Subcutaneous abdominal adipose tissue (tissue), 5 donors: ENCODE measurements around the gene NME9.

Source experiments
- H3K27ac ChIP-seq: one replicate; pipeline ENCODE4 v1.7.0; 2013; ENCODE audit warnings: low read depth, mild to moderate bottlenecking, inconsistent platforms, low read length, moderate library complexity
- H3K27me3 ChIP-seq, 5 donors: one replicate each; pipeline ENCODE4 v1.7.0; 2013; ENCODE audit warnings: low read length in 5 of 5, inconsistent platforms in 1 of 5; ENCODE audit not compliant: control insufficient read depth in 5 of 5, insufficient read depth in 4 of 5
- H3K36me3 ChIP-seq, 5 donors: one replicate each; pipeline ENCODE4 v1.7.0; 2013; ENCODE audit warnings: low read length in 5 of 5; ENCODE audit not compliant: control insufficient read depth in 5 of 5, insufficient read depth in 5 of 5
- H3K4me1 ChIP-seq, 5 donors: one replicate each; pipeline ENCODE4 v1.7.0; 2013; ENCODE audit warnings: low read length in 5 of 5, mild to moderate bottlenecking in 3 of 5, moderate library complexity in 1 of 5; ENCODE audit not compliant: control insufficient read depth in 5 of 5, insufficient read depth in 5 of 5
- H3K4me3 ChIP-seq, 5 donors: one replicate each; pipeline ENCODE4 v1.7.0; 2013; ENCODE audit warnings: low read length in 5 of 5, low read depth in 1 of 5
- H3K9ac ChIP-seq, 5 donors: one replicate each; pipeline ENCODE4 v1.7.0; 2013; ENCODE audit warnings: low read length in 5 of 5, mild to moderate bottlenecking in 4 of 5, moderate library complexity in 3 of 5
- H3K9me3 ChIP-seq, 5 donors: one replicate each; pipeline ENCODE4 v1.7.0; 2013; ENCODE audit warnings: low read length in 5 of 5; ENCODE audit not compliant: control insufficient read depth in 5 of 5
- donor health status: healthy.
- donor health status: healthy.
- donor health status: healthy.
- donor health status: healthy.
- donor health status: healthy.

The NME9 gene

GRCh38 chr3:138325990-138326389, 3.7 kb downstream of the NME9 start:
- Histone ChIP-seq H3K4me3 (no peak overlapping the region), H3K4me1 (peaks cover 4 to 52% (median 34%) of the 10 kb centered on the region in 5 donors), H3K27ac (no peak overlapping the region), H3K9ac (no peak overlapping the region), H3K36me3 (no peaks in the 10 kb centered on the region), H3K27me3 (no peaks in the 10 kb centered on the region), H3K9me3 (no peaks in the 10 kb centered on the region)

GRCh38 chr3:138323971-138324370, 5.7 kb downstream of the NME9 start:
- Histone ChIP-seq H3K27me3 (peaks cover 0 to 3% (median 0%) of the 10 kb centered on the region in 5 donors), H3K9ac (no peak overlapping the region), H3K4me1 (peaks cover 4 to 41% (median 24%) of the 10 kb centered on the region in 5 donors), H3K36me3 (no peaks in the 10 kb centered on the region), H3K4me3 (peak overlapping the region in 1 of 5 donors; percentile 20), H3K9me3 (no peaks in the 10 kb centered on the region), H3K27ac (peak overlapping the region; percentile 40)

GRCh38 chr3:138317687-138318086, 12.0 kb downstream of the NME9 start:
- Histone ChIP-seq H3K36me3 (no peaks in the 10 kb centered on the region), H3K4me1 (peaks cover 0 to 10% (median 0%) of the 10 kb centered on the region in 5 donors), H3K9me3 (no peaks in the 10 kb centered on the region), H3K9ac (no peak overlapping the region), H3K27me3 (peaks cover 0 to 3% (median 0%) of the 10 kb centered on the region in 5 donors), H3K4me3 (no peak overlapping the region), H3K27ac (no peak overlapping the region)

- Histone ChIP-seq H3K27ac (no peak overlapping the region), H3K4me3 (no peak overlapping the region), H3K36me3 (no peaks in the 10 kb centered on the region), H3K9me3 (peaks cover 0 to 3% (median 2%) of the 10 kb centered on the region in 5 donors), H3K9ac (no peak overlapping the region), H3K27me3 (no peaks in the 10 kb centered on the region), H3K4me1 (no peaks in the 10 kb centered on the region)
These were observed 14.9 kb downstream of the NME9 start for GRCh38 chr3:138314751-138315150.

GRCh38 chr3:138310494-138310893, 19.2 kb downstream of the NME9 start:
- Histone ChIP-seq H3K27me3 (no peaks in the 10 kb centered on the region), H3K4me3 (no peak overlapping the region), H3K4me1 (no peaks in the 10 kb centered on the region), H3K27ac (no peak overlapping the region), H3K9me3 (peaks cover 5 to 23% (median 17%) of the 10 kb centered on the region in 5 donors), H3K9ac (no peak overlapping the region), H3K36me3 (no peaks in the 10 kb centered on the region)

GRCh38 chr3:138308783-138309182, 20.9 kb downstream of the NME9 start:
- no peaks in the 10 kb centered on the region for H3K27me3 ChIP-seq
- no peak overlapping the region for H3K9ac ChIP-seq
- peaks cover 5 to 23% (median 17%) of the 10 kb centered on the region in 5 donors for H3K9me3 ChIP-seq
- no peaks in the 10 kb centered on the region for H3K4me1 ChIP-seq
- H3K36me3 ChIP-seq: no peaks in the 10 kb centered on the region
- no peak overlapping the region for H3K4me3 ChIP-seq
- H3K27ac ChIP-seq: no peak overlapping the region

GRCh38 chr3:138307899-138308298, 21.8 kb downstream of the NME9 start:
- Histone ChIP-seq H3K4me1 (no peaks in the 10 kb centered on the region), H3K4me3 (no peak overlapping the region), H3K27me3 (no peaks in the 10 kb centered on the region), H3K9ac (no peak overlapping the region), H3K9me3 (peaks cover 5 to 23% (median 17%) of the 10 kb centered on the region in 5 donors), H3K36me3 (no peaks in the 10 kb centered on the region), H3K27ac (no peak overlapping the region)

GRCh38 chr3:138303474-138303873, 26.2 kb downstream of the NME9 start:
- peaks cover 5 to 16% (median 9%) of the 10 kb centered on the region in 5 donors for H3K9me3 ChIP-seq
- H3K36me3 ChIP-seq: peaks cover 0 to 9% (median 8%) of the 10 kb centered on the region in 5 donors
- no peak overlapping the region for H3K27ac ChIP-seq
- no peak overlapping the region for H3K9ac ChIP-seq
- H3K4me1 ChIP-seq: no peaks in the 10 kb centered on the region
- no peaks in the 10 kb centered on the region for H3K27me3 ChIP-seq
- no peak overlapping the region for H3K4me3 ChIP-seq

- H3K27ac ChIP-seq: no peak overlapping the region
- H3K27me3 ChIP-seq: no peaks in the 10 kb centered on the region
- H3K4me1 ChIP-seq: no peaks in the 10 kb centered on the region
- no peak overlapping the region for H3K9ac ChIP-seq
- no peak overlapping the region for H3K4me3 ChIP-seq
- no peaks in the 10 kb centered on the region for H3K9me3 ChIP-seq
- peaks cover 14 to 29% (median 26%) of the 10 kb centered on the region in 5 donors for H3K36me3 ChIP-seq
These were observed 29.0 kb downstream of the NME9 start for GRCh38 chr3:138300647-138301046.

- no peak overlapping the region for H3K4me3 ChIP-seq
- H3K4me1 ChIP-seq: no peaks in the 10 kb centered on the region
- H3K36me3 ChIP-seq: peaks cover 21 to 54% (median 47%) of the 10 kb centered on the region in 5 donors
- H3K27me3 ChIP-seq: no peaks in the 10 kb centered on the region
- no peak overlapping the region for H3K9ac ChIP-seq
- no peaks in the 10 kb centered on the region for H3K9me3 ChIP-seq
- H3K27ac ChIP-seq: no peak overlapping the region
These were observed 31.8 kb downstream of the NME9 start for GRCh38 chr3:138297876-138298275.
